Transverse colon (tissue), 4 donors: ENCODE results near the gene ACP3.

Experiments
- CTCF ChIP-seq, 5 experiments: fragments of 200-600 bp in 3 of 5; fragments of 450-650 bp in 2 of 5; sonication (generic) in 3 of 5; IDR thresholded peaks; 1 replicate in 2 of 5; 2 replicates in 3 of 5; pipeline ENCODE4 v1.5.1; 2016 to 2017; ENCODE audit warnings: antibody characterized with exemption in 5 of 5, inconsistent platforms in 3 of 5, mild to moderate bottlenecking in 2 of 5, moderate library complexity in 1 of 5
- EP300 ChIP-seq: sonication (generic); formaldehyde crosslinking; IDR thresholded peaks from one replicate; pipeline ENCODE4 v1.6.1; 2017; ENCODE audit warnings: antibody characterized with exemption, low read depth
- POLR2A ChIP-seq: fragments of 450-650 bp; IDR thresholded peaks from one replicate; pipeline ENCODE4 v1.6.1; 2016; ENCODE audit warnings: antibody characterized with exemption, mild to moderate bottlenecking, moderate library complexity
- POLR2AphosphoS5 ChIP-seq, 3 donors: sonication (generic); formaldehyde crosslinking; IDR thresholded peaks; one replicate each; pipeline ENCODE4 v1.6.1; 2016; ENCODE audit warnings: antibody characterized with exemption in 3 of 3

- no peak for TF ChIP-seq CTCF (IDR thresholded peaks at IDR 0.05)
- no peak for TF ChIP-seq POLR2AphosphoS5 (IDR thresholded peaks at IDR 0.05)
- no peak for TF ChIP-seq POLR2A
- no peak for TF ChIP-seq EP300
Measured at GRCh38 chr3:132332082-132332481, 14.9 kb downstream of the ACP3 start.
